NCI-H345 treated with DMSO at 0.1 percent for 48 hours (cell line): Measurements from ENCODE around the gene CRTAP.
"Not testable (repeated sequence)": the region's sequence is repeated elsewhere in the genome, so short reads cannot be mapped to it uniquely, and the experiment has no call there.

Experiments
- DNase-seq: peaks from one replicate; lab custom pipeline; 2025; ENCODE audit not compliant: unreplicated experiment; lab: John Stamatoyannopoulos, UW

The CRTAP gene

GRCh38 chr3:33099109-33099645 lies 14.6 kb upstream of the CRTAP start:
- no peak for DNase-seq

DNA sequence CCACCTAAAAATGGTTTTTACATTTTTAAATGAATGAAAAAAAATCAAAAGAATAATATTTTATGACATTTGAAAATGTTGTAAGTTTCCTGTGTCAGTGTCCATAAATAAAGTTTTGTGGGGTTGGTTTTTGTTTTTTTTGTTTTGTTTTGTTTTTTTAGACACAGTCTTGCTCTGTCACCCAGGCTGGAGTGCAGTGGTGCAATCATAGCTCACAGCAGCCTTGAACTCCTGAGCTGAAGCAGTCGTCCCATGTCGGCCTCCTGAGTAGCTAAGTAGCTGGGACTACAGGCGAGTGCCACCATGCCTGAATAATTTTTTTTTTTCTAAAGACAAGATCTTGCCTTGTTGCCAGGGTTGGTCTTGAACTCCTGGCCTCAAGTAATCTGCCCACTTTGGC lies 14.1 kb upstream of the CRTAP start:
- no peak for DNase-seq

GRCh38 chr3:33100229-33100628 lies 13.6 kb upstream of the CRTAP start:
- DNase-seq: no peak

GRCh38 chr3:33103034-33103433 lies 10.8 kb upstream of the CRTAP start:
- DNase-seq: no peak

- DNase-seq: no peak
Observed at GRCh38 chr3:33103480-33103879, 10.3 kb upstream of the CRTAP start.

DNA sequence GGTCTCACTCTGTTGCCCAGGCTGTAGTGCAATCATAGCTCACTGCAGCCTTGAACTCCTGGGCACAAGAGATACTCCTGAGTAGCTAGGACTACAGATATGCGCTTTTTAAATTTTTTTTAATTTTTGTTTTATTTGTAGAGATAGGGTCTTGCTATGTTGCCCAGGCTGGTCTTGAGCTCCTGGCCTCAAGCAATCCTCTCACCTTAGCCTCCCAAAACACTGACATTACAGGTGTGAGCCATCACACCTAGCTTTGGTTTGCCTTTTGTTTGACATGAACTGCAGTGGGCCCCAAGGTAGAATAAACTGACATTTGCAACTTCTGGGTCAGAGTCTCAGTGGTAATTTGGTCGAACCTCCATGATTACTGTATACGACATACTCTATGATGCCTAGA lies 9.0 kb upstream of the CRTAP start:
- no peak for DNase-seq

- DNase-seq: no peak
Observed at GRCh38 chr3:33105341-33105948, 8.4 kb upstream of the CRTAP start.

GRCh38 chr3:33106854-33107253 lies 7.0 kb upstream of the CRTAP start:
- not testable (repeated sequence) for DNase-seq

DNA sequence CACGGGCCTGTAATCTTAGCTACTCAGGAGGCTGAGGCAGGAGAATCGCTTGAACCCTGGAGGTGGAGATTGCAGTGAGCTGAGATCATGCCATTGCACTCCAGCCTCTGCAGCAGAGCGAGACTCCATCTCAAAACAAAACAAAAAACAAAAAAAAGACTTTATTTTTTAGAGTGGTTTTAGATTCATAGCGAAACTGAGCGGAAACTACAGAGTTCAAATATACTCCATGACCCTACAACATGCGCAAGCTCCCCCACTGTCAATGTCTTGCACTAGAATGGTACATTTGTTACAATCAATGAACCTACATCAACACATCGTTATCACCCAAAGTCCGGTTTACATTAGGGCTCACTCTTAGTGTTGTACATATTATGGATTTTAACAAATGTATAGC lies 2.2 kb upstream of the CRTAP start:
- no peak for DNase-seq

DNA sequence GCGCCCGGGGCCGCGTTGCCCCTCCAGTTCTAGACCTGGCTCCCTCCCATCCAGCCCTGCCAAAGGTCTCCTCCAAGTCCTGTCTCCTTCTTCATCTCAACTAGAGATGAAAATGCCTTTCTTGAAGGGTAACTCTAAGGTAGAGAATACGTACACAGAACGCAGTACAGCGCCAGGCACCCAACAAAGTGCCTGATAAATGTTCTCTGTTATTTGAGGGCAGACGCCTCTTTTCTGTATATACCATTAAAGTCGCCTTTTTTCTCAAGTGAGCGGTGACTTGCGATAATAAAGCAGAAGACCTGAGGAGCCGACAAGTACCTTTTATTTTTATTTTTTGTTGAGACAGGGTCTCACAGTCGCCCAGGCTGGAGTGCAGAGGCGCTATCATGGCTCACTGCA lies 809 bp downstream of the CRTAP start:
- DNase-seq: no peak

- DNase-seq: no peak
Observed at GRCh38 chr3:33115024-33115768, 1.4 kb downstream of the CRTAP start.

GRCh38 chr3:33117461-33117860 lies 3.6 kb downstream of the CRTAP start:
- no peak for DNase-seq

DNA sequence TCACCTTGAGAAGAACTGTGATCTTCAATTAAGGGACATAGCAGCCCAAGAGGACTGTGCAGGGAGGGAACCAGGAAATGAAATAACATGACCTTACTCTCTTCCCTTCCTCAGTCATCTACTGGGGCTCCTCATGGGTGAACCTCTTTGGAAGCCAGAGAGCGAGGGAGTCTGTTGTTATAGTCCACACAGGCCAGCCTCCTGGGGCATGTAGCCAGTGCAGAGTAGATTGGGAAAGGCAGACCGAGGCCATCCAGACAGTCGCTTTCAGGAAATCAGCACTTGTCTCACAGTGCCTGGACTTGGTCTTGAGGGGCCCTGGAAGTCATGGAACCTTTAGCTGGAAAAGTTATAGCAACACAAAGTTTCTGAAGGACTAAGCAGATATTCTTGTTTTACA lies 6.1 kb downstream of the CRTAP start:
- no peak for DNase-seq

- no peak for DNase-seq
Observed at GRCh38 chr3:33122991-33123390, 9.2 kb downstream of the CRTAP start.

DNA sequence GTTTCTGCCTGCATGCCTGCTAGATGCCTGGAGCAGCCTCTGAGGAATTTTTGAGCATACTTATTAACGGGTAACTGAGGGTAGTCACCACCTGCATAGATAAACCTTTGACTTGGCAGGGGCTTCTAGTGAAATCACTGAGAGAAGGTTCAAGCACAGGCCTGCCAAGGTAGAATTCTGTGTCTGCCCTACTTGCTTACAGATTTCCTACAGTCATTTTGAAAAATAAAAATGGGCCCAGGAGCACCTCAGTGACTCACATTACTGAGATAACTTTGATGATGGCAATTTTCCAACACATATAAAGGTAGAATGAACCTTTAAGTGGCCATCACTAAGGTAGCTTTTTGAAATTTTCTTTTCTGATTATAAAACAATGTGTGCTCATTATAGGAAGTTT lies 10.8 kb downstream of the CRTAP start:
- DNase-seq: no peak

GRCh38 chr3:33125840-33126239 lies 12.0 kb downstream of the CRTAP start:
- no peak for DNase-seq

DNA sequence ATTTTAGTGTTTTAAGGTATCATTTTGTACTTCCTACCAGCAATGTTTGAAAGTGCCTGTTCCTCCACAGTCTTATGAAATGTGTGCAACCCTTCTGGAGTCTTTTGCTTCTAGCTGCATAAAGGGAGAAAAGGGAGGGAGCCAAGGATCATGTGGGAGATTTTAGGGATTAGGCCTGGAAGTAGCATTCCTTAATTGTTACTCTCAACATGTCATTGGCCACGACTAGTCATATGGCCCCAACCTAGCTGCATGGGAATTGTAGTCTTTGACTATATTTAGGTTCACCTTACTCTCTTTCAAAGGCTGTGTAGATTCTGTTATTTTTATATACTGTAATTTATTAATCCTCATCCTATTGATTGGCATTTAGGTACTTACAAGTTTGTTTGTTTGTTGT lies 14.9 kb downstream of the CRTAP start:
- no peak for DNase-seq

GRCh38 chr3:33130144-33130543 lies 16.3 kb downstream of the CRTAP start:
- no peak for DNase-seq

DNA sequence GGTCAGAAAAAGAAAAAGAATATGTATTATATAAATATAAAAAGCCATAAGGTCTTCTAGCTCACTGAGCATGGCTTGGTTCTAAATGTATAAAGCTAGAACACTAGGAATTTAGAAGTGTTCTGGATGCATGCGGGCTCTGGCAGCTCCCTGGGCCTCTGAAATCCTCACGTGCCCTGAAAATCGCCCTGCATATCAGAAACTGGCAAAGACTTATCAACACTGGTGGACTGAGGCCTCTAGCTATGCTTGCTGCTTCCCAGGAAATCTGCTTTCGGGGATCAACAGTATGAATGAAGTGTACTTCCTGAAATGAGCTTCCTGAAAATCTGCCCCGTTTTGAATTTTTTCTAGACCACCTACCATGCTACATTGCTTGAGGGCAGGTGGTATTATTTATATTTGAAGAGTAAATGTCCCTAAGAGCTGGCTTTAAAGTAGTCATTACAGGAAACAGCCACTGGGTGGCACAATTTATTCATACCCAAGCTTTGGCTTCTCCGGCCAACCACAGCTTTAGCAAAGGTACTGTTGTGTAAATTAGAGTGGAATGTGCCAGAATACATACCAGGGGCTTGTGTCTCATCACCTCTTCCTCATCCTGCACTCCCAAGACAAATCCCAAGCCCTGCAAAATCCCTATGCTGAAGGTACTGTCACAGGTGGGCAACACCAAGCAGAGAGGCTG lies 17.7 kb downstream of the CRTAP start:
- DNase-seq: peak; percentile 21

- DNase-seq: no peak
Observed at GRCh38 chr3:33132019-33132360, 18.2 kb downstream of the CRTAP start.

- DNase-seq: no peak
Observed at GRCh38 chr3:33134026-33134625, 20.3 kb downstream of the CRTAP start.

DNA sequence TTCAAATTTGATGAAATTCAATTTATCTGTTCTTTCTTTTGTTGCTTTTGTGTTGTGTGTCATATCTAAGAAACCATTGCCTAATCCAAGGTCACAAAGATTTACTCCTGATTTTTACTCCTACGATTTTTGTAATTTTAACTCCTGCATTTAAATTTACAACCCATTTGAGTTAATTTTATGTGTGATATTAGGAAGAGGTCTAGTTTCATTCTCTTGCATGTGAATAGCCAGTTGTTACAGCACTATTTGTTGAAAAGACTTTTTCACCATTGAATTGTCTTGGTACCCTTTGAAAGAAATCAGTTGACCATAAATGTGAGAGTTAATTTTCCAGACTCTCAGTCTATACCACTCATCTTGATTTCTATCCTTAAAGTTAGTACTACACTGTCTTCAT lies 23.9 kb downstream of the CRTAP start:
- no peak for DNase-seq
